Measurements from ENCODE around the gene ATP1A2.

GRCh38 chr1:160117709-160118183 is 2.2 kb downstream of the ATP1A2 start:
- TF ChIP-seq SALL2 (tag by site-specific recombination; IDR thresholded peaks at IDR 0.05; ENCODE audit: borderline replicate concordance) (no peak), CTCF (tag by site-specific recombination; IDR thresholded peaks at IDR 0.05) (no peak), AEBP2 (tag by site-specific recombination; IDR thresholded peaks at IDR 0.05; ENCODE audit: borderline replicate concordance) (no peak), ZNF24 (tag by site-specific recombination; IDR thresholded peaks at IDR 0.05) (no peak), TCF7L2 (IDR thresholded peaks at IDR 0.05; ENCODE audit: borderline replicate concordance, low read depth, low read length) (no peak), KLF9 (tag by site-specific recombination; IDR thresholded peaks at IDR 0.05; ENCODE audit: low read depth) (no peak), ZNF274 (IDR thresholded peaks at IDR 0.05; ENCODE audit: low read length) (no peak), ZNF274 (tag by site-specific recombination; IDR thresholded peaks at IDR 0.05; ENCODE audit: borderline replicate concordance) (no peak), GFI1B (tag by site-specific recombination; IDR thresholded peaks at IDR 0.05) (no peak), ZSCAN30 (tag by site-specific recombination; IDR thresholded peaks at IDR 0.05) (no peak), MZF1 (tag by site-specific recombination; IDR thresholded peaks at IDR 0.05; ENCODE audit: borderline replicate concordance) (no peak)

All from HEK293 (cell line).